ENCODE results near the gene FADS2. TPM values are rescaled to one million over a fixed set of nuclear protein-coding genes. Genes with fewer than 3 reads are reported as not detected.

Gene FADS2
- polyA plus RNA-seq, 1 donor from 2014 or later, result 145 TPM

GRCh38 chr11:61901397-61901796 is 73.3 kb downstream of the FADS2 start:
- Histone ChIP-seq H3K27me3 (ENCODE audit: insufficient read depth, low read depth, low read length) (no peaks in the 10 kb centered on the region), H3K27ac (ENCODE audit: low read length) (no peak overlapping the region), H4K20me1 (ENCODE audit: insufficient read depth) (no peaks in the 10 kb centered on the region), H3F3A (ENCODE audit: insufficient read depth, low read length, poor library complexity, severe bottlenecking) (peaks cover 7% of the 10 kb centered on the region), H3K4me3 (ENCODE audit: low read length) (no peak overlapping the region), H3K9me2 (ENCODE audit: insufficient read depth, low read length) (no peaks in the 10 kb centered on the region), H3K9ac (ENCODE audit: low read length) (no peak overlapping the region), H3K9me3 (ENCODE audit: low read length) (no peaks in the 10 kb centered on the region), H3K79me2 (replicated peaks; ENCODE audit: insufficient read depth, low read length) (no peaks in the 10 kb centered on the region), H3K36me3 (ENCODE audit: insufficient read depth, low read length) (no peaks in the 10 kb centered on the region), H3K4me2 (ENCODE audit: low read length) (no peak overlapping the region), H2AFZ (ENCODE audit: low read depth, low read length) (no peak overlapping the region)
- TF ChIP-seq RAD21 (conservative IDR thresholded peaks at IDR 0.05) (no peak), EZH2 (IDR thresholded peaks at IDR 0.05; ENCODE audit: borderline replicate concordance, insufficient read depth, low read length, poor library complexity, severe bottlenecking) (no peak), TAF1 (IDR thresholded peaks at IDR 0.05; ENCODE audit: low read depth) (no peak), MXI1 (conservative IDR thresholded peaks at IDR 0.05; ENCODE audit: poor library complexity, severe bottlenecking) (no peak), REST (IDR thresholded peaks at IDR 0.05; ENCODE audit: borderline replicate concordance) (no peak), EP300 (conservative IDR thresholded peaks at IDR 0.05; ENCODE audit: poor library complexity, severe bottlenecking) (no peak), SMC3 (conservative IDR thresholded peaks at IDR 0.05; ENCODE audit: poor library complexity) (no peak), POLR2AphosphoS5 (IDR thresholded peaks at IDR 0.05) (no peak), CTCF (IDR thresholded peaks at IDR 0.05; ENCODE audit: poor library complexity, severe bottlenecking) (no peak)

- Histone ChIP-seq H3K79me2 (replicated peaks; ENCODE audit: insufficient read depth, low read length) (no peaks in the 10 kb centered on the region), H3K9me3 (ENCODE audit: low read length) (no peaks in the 10 kb centered on the region), H3K27me3 (ENCODE audit: insufficient read depth, low read depth, low read length) (no peaks in the 10 kb centered on the region), H3K4me3 (ENCODE audit: low read length) (no peak overlapping the region), H2AFZ (ENCODE audit: low read depth, low read length) (no peak overlapping the region), H3K36me3 (ENCODE audit: insufficient read depth, low read length) (no peaks in the 10 kb centered on the region), H3K4me2 (ENCODE audit: low read length) (no peak overlapping the region), H3K9ac (ENCODE audit: low read length) (no peak overlapping the region), H3K9me2 (ENCODE audit: insufficient read depth, low read length) (no peaks in the 10 kb centered on the region), H3F3A (ENCODE audit: insufficient read depth, low read length, poor library complexity, severe bottlenecking) (peaks cover 7% of the 10 kb centered on the region), H3K27ac (ENCODE audit: low read length) (no peak overlapping the region), H4K20me1 (ENCODE audit: insufficient read depth) (no peaks in the 10 kb centered on the region)
- TF ChIP-seq EZH2 (IDR thresholded peaks at IDR 0.05; ENCODE audit: borderline replicate concordance, insufficient read depth, low read length, poor library complexity, severe bottlenecking) (no peak), REST (IDR thresholded peaks at IDR 0.05; ENCODE audit: borderline replicate concordance) (no peak), POLR2AphosphoS5 (IDR thresholded peaks at IDR 0.05) (no peak), TAF1 (IDR thresholded peaks at IDR 0.05; ENCODE audit: low read depth) (no peak), RAD21 (conservative IDR thresholded peaks at IDR 0.05) (no peak), MXI1 (conservative IDR thresholded peaks at IDR 0.05; ENCODE audit: poor library complexity, severe bottlenecking) (no peak), EP300 (conservative IDR thresholded peaks at IDR 0.05; ENCODE audit: poor library complexity, severe bottlenecking) (no peak), CTCF (IDR thresholded peaks at IDR 0.05; ENCODE audit: poor library complexity, severe bottlenecking) (no peak), SMC3 (conservative IDR thresholded peaks at IDR 0.05; ENCODE audit: poor library complexity) (no peak)
These were observed 74.2 kb downstream of the FADS2 start for GRCh38 chr11:61902313-61902712.
